WTC11 (cell line): ENCODE results near the gene MAGI2. TPM values are rescaled to one million over a fixed set of nuclear protein-coding genes. Genes with fewer than 3 reads are reported as not detected.
A peak's percentile ranks its signal among the peaks of the same experiment; 100 is the strongest.

Source experiments
- ATAC-seq: fragments of 200-7000 bp; cut with Tn5 transposase; 2 replicates; pipeline ENCODE4 v1.10.0; 2021; ENCODE audit warnings: mild to moderate bottlenecking, moderate library complexity
- CTCF ChIA-PET: fragments of 300-600 bp; sonication (Branson Sonifier 250); formaldehyde crosslinking; loops from one replicate; lab custom pipeline; 2021; ENCODE audit warnings: antibody characterized with exemption; lab: Charles Lee
- POLR2A ChIA-PET: fragments of 350-600 bp; sonication (Branson Sonifier 250); formaldehyde crosslinking; loops from one replicate; lab custom pipeline; 2021; ENCODE audit warnings: antibody characterized with exemption; lab: Charles Lee
- DNase-seq: peaks from one replicate; pipeline ENCODE4 v3.0.0; 2021; ENCODE audit warnings: low spot score
- H3K27ac Mint-ChIP-seq: 2 replicates; pipeline ENCODE4 v1.8.0; 2021; ENCODE audit warnings: mixed read lengths
- H3K27me3 Mint-ChIP-seq: 2 replicates; pipeline ENCODE4 v1.8.0; 2021; ENCODE audit warnings: low read depth, mild to moderate bottlenecking, moderate library complexity, mixed read lengths
- H3K36me3 Mint-ChIP-seq: 2 replicates; pipeline ENCODE4 v1.8.0; 2021; ENCODE audit warnings: mixed read lengths
- H3K4me1 Mint-ChIP-seq: 2 replicates; pipeline ENCODE4 v1.8.0; 2022; ENCODE audit warnings: mixed read lengths
- H3K4me3 Mint-ChIP-seq: 2 replicates; pipeline ENCODE4 v1.8.0; 2021; ENCODE audit warnings: mild to moderate bottlenecking, moderate library complexity, mixed read lengths
- H3K9me3 Mint-ChIP-seq: 2 replicates; pipeline ENCODE4 v1.8.0; 2021; ENCODE audit warnings: mixed read lengths
- AFF4 ChIP-seq: sonication (generic); formaldehyde crosslinking; IDR thresholded peaks from 2 replicates; pipeline ENCODE4 v1.8.1; 2023; ENCODE audit warnings: mild to moderate bottlenecking, missing genetic modification reagents, borderline replicate concordance
- E2F4 ChIP-seq: sonication (generic); formaldehyde crosslinking; IDR thresholded peaks from 2 replicates; pipeline ENCODE4 v1.8.1; 2022; ENCODE audit warnings: low read depth, mild to moderate bottlenecking, moderate library complexity, missing genetic modification reagents, borderline replicate concordance
- E2F5 ChIP-seq: sonication (generic); formaldehyde crosslinking; IDR thresholded peaks from 2 replicates; pipeline ENCODE4 v1.8.1; 2022; ENCODE audit warnings: mild to moderate bottlenecking, moderate library complexity, missing genetic modification reagents
- FOXP4 ChIP-seq: sonication (generic); formaldehyde crosslinking; IDR thresholded peaks from 2 replicates; pipeline ENCODE4 v1.8.0; 2022; ENCODE audit warnings: mild to moderate bottlenecking, missing genetic modification reagents
- IRF1 ChIP-seq: sonication (generic); formaldehyde crosslinking; IDR thresholded peaks from 2 replicates; pipeline ENCODE4 v1.8.0; 2023; ENCODE audit warnings: missing genetic modification reagents
- MXD4 ChIP-seq: fragments of 250-450 bp; sonication (Bioruptor Pico); IDR thresholded peaks from 2 replicates; pipeline ENCODE4 v1.8.0; 2021; ENCODE audit warnings: mild to moderate bottlenecking, moderate library complexity, borderline replicate concordance
- PRDM15 ChIP-seq: sonication (generic); formaldehyde crosslinking; IDR thresholded peaks from 2 replicates; pipeline ENCODE4 v1.8.0; 2022; ENCODE audit warnings: missing genetic modification reagents
- SOX15 ChIP-seq: fragments of 250-450 bp; sonication (Bioruptor Pico); IDR thresholded peaks from 2 replicates; pipeline ENCODE4 v1.9.0; 2021; ENCODE audit warnings: mild to moderate bottlenecking
- ZMAT4 ChIP-seq: fragments of 250-450 bp; sonication (Bioruptor Pico); IDR thresholded peaks from 2 replicates; pipeline ENCODE4 v1.9.0; 2021; ENCODE audit warnings: mild to moderate bottlenecking
- ZNF671 ChIP-seq: fragments of 250-450 bp; sonication (Bioruptor Pico); IDR thresholded peaks from 2 replicates; pipeline ENCODE4 v1.8.0; 2021; ENCODE audit warnings: mild to moderate bottlenecking
- ZSCAN18 ChIP-seq: fragments of 250-450 bp; sonication (Bioruptor Pico); IDR thresholded peaks from 2 replicates; pipeline ENCODE4 v2.1.2; 2022; ENCODE audit warnings: mild to moderate bottlenecking, moderate library complexity
- total RNA-seq: library from RNA; stranded (reverse); gene quantifications from 3 replicates; pipeline ENCODE4 v1.2.3, GENCODE V29; 2021

MAGI2 gene
- total RNA-seq, 1 experiment from 2014 or later, result 26.6 TPM

GRCh38 chr7:79055722-79056415 lies 397.6 kb downstream of the MAGI2 start (continued):
- TF ChIP-seq FOXP4 (CRISPR knock-in tag) (no peak), AFF4 (no peak), E2F5 (no peak)

- no peaks in the 10 kb centered on the region for H3K36me3 Mint-ChIP-seq
- 0 out of 2 replicates have a peak, but pooled peaks cover 8% of the 10 kb centered on the region for H3K4me1 Mint-ChIP-seq
- POLR2A ChIA-PET, result no interaction called here
- H3K9me3 Mint-ChIP-seq, result no peaks in the 10 kb centered on the region
- DNase-seq (no peak), ATAC-seq (no peak)
- CTCF ChIA-PET, result interaction anchor here (1.2 kb wide), 1 partner anchor 11 kb away, joined by 3 read pairs; no protein-coding TSS in a partner anchor
- no peak for TF ChIP-seq ZNF671 (CRISPR knock-in tag)
- no peaks in the 10 kb centered on the region for H3K27me3 Mint-ChIP-seq
- no peak overlapping the region for H3K27ac Mint-ChIP-seq
- H3K4me3 Mint-ChIP-seq, result no peak overlapping the region
Measured at GRCh38 chr7:79051915-79052314, 401.6 kb downstream of the MAGI2 start.

GRCh38 chr7:79050603-79051002 lies 402.9 kb downstream of the MAGI2 start:
- TF ChIP-seq SOX15 (no peak), MXD4 (CRISPR knock-in tag) (no peak), IRF1 (CRISPR knock-in tag) (no peak), PRDM15 (CRISPR knock-in tag) (no peak), ZSCAN18 (CRISPR knock-in tag) (no peak), ZMAT4 (no peak), E2F4 (CRISPR knock-in tag) (no peak)
- Mint-ChIP-seq H3K27me3 (no peaks in the 10 kb centered on the region), H3K4me1 (0 out of 2 replicates have a peak, but pooled peaks cover 8% of the 10 kb centered on the region), H3K9me3 (no peaks in the 10 kb centered on the region), H3K4me3 (no peak overlapping the region), H3K36me3 (no peaks in the 10 kb centered on the region), H3K27ac (0 out of 2 replicates have a peak overlapping the region, but pooled peaks have one; percentile 25)
- ChIA-PET POLR2A (no interaction called here), CTCF (interaction anchor here (1.2 kb wide), 1 partner anchor 13 kb away, joined by 3 read pairs; no protein-coding TSS in a partner anchor)
- ATAC-seq (no peak), DNase-seq (no peak)
